Measurements from ENCODE around the gene PEMT.

Gene PEMT

GRCh38 chr17:17560975-17561374 is 30.5 kb downstream of the PEMT start:
- no peaks in the 10 kb centered on the region for H3K4me1 ChIP-seq (ENCODE audit: control insufficient read depth, insufficient read depth, low read length, unreplicated experiment)
- H3K27me3 ChIP-seq (ENCODE audit: insufficient read depth, low read length) = no peaks in the 10 kb centered on the region
- no peak overlapping the region for H2AFZ ChIP-seq (ENCODE audit: low read length, unreplicated experiment)
- no peaks in the 10 kb centered on the region for H3K79me2 ChIP-seq (ENCODE audit: control insufficient read depth, insufficient read depth, low read length, unreplicated experiment)
- H3K4me3 ChIP-seq (ENCODE audit: low read depth, low read length) = no peak overlapping the region
- H3K27ac ChIP-seq (ENCODE audit: low read depth, low read length) = no peak overlapping the region
- H3K36me3 ChIP-seq (ENCODE audit: insufficient read depth, low read length) = no peaks in the 10 kb centered on the region

DNA sequence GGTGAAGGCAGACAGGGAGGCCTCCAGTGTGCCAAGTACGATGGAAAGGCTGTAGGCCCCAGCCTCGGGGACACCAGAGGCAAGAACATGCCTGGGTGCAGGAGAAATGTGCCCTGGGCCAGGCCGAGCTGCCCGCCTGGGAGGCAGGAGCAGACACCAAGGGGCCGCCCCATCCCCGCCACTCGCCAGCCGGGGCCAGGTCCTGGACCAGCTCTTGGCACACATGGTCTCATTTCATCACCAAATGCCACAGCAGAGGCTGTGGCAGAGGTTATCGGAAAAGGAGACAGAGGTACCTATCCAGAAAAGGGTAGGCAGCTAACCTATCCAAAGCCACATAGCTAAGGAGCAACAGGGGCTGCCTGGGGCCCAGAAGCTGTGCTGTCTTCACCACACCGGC is 31.3 kb downstream of the PEMT start:
- H3K79me2 ChIP-seq (ENCODE audit: control insufficient read depth, insufficient read depth, low read length, unreplicated experiment) = no peaks in the 10 kb centered on the region
- no peaks in the 10 kb centered on the region for H3K36me3 ChIP-seq (ENCODE audit: insufficient read depth, low read length)
- no peaks in the 10 kb centered on the region for H3K27me3 ChIP-seq (ENCODE audit: insufficient read depth, low read length)
- no peak overlapping the region for H3K27ac ChIP-seq (ENCODE audit: low read depth, low read length)
- H3K4me3 ChIP-seq (ENCODE audit: low read depth, low read length) = no peak overlapping the region
- no peaks in the 10 kb centered on the region for H3K4me1 ChIP-seq (ENCODE audit: control insufficient read depth, insufficient read depth, low read length, unreplicated experiment)
- no peak overlapping the region for H2AFZ ChIP-seq (ENCODE audit: low read length, unreplicated experiment)

DNA sequence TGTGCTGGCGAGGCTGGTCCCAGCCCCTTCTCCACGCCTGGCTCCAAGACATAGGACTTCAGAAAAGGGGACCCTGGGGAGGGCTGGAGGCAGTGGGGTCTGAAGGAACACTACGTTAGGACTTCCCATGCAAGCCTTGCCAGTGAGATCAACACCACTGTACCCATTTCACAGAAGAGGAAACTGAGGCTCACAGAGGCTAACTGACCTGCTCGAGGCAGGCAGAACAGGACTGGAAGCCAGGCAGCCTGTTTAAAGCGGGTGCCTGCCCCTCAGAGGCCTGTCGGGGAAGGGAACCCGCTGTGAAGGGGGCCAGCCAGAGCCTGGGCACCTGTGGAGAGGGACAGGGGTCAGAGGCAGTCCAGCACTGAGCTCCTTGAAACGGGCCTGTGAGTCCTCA is 32.3 kb downstream of the PEMT start:
- H3K4me1 ChIP-seq (ENCODE audit: control insufficient read depth, insufficient read depth, low read length, unreplicated experiment) = no peaks in the 10 kb centered on the region
- H3K27me3 ChIP-seq (ENCODE audit: insufficient read depth, low read length) = no peaks in the 10 kb centered on the region
- H3K36me3 ChIP-seq (ENCODE audit: insufficient read depth, low read length) = no peaks in the 10 kb centered on the region
- H3K79me2 ChIP-seq (ENCODE audit: control insufficient read depth, insufficient read depth, low read length, unreplicated experiment) = no peaks in the 10 kb centered on the region
- H3K4me3 ChIP-seq (ENCODE audit: low read depth, low read length) = no peak overlapping the region
- H2AFZ ChIP-seq (ENCODE audit: low read length, unreplicated experiment) = no peak overlapping the region
- H3K27ac ChIP-seq (ENCODE audit: low read depth, low read length) = no peak overlapping the region

GRCh38 chr17:17558431-17558830 is 33.1 kb downstream of the PEMT start:
- Histone ChIP-seq H3K27me3 (ENCODE audit: insufficient read depth, low read length) (no peaks in the 10 kb centered on the region), H3K4me1 (ENCODE audit: control insufficient read depth, insufficient read depth, low read length, unreplicated experiment) (no peaks in the 10 kb centered on the region), H3K4me3 (ENCODE audit: low read depth, low read length) (no peak overlapping the region), H2AFZ (ENCODE audit: low read length, unreplicated experiment) (no peak overlapping the region), H3K36me3 (ENCODE audit: insufficient read depth, low read length) (no peaks in the 10 kb centered on the region), H3K79me2 (ENCODE audit: control insufficient read depth, insufficient read depth, low read length, unreplicated experiment) (no peaks in the 10 kb centered on the region), H3K27ac (ENCODE audit: low read depth, low read length) (no peak overlapping the region)

DNA sequence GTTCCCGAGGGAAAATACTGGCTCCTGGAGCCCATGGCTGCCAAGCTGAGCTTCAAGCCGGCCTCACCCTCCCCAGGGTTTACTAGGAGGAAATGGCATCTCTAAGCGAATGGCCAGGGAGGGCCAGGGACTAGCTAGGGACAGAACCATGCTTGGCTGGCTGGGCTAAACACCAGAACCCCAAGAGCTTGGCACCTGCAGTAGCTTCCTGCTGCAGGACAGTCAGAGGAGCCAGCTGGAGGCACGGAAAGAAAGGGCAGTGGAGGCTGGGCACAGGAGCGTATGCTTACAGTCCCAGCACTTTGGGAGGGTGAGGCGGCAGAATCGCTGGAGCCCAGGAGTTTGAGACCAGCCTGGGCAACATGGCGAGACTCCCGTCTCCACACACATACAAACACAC is 33.7 kb downstream of the PEMT start:
- Histone ChIP-seq H3K27me3 (ENCODE audit: insufficient read depth, low read length) (no peaks in the 10 kb centered on the region), H3K4me3 (ENCODE audit: low read depth, low read length) (no peak overlapping the region), H3K4me1 (ENCODE audit: control insufficient read depth, insufficient read depth, low read length, unreplicated experiment) (no peaks in the 10 kb centered on the region), H3K36me3 (ENCODE audit: insufficient read depth, low read length) (no peaks in the 10 kb centered on the region), H2AFZ (ENCODE audit: low read length, unreplicated experiment) (no peak overlapping the region), H3K79me2 (ENCODE audit: control insufficient read depth, insufficient read depth, low read length, unreplicated experiment) (no peaks in the 10 kb centered on the region), H3K27ac (ENCODE audit: low read depth, low read length) (no peak overlapping the region)

DNA sequence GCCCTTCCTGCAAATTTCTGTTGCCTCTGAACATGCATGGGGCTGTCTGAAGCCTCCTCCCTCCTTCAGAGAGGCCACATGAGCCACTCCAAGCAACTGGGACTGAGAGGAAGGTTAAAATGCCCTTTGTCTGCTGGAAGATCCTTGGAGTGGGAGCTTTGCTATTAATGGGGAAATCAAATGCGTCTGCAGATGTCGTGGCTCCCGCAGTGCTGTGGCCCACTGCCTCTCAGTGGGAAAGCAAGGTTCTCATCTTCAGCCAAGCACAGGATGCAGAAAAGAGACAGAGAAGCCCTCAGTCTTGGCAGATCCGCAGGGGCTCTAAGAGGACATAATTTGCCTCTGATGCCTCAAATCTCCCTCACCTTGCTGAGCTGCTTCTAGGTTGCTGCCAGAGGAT is 34.8 kb downstream of the PEMT start:
- Histone ChIP-seq H3K27me3 (ENCODE audit: insufficient read depth, low read length) (no peaks in the 10 kb centered on the region), H3K79me2 (ENCODE audit: control insufficient read depth, insufficient read depth, low read length, unreplicated experiment) (no peaks in the 10 kb centered on the region), H2AFZ (ENCODE audit: low read length, unreplicated experiment) (no peak overlapping the region), H3K4me1 (ENCODE audit: control insufficient read depth, insufficient read depth, low read length, unreplicated experiment) (no peaks in the 10 kb centered on the region), H3K36me3 (ENCODE audit: insufficient read depth, low read length) (no peaks in the 10 kb centered on the region), H3K27ac (ENCODE audit: low read depth, low read length) (no peak overlapping the region), H3K4me3 (ENCODE audit: low read depth, low read length) (no peak overlapping the region)

GRCh38 chr17:17555906-17556305 is 35.6 kb downstream of the PEMT start:
- no peaks in the 10 kb centered on the region for H3K4me1 ChIP-seq (ENCODE audit: control insufficient read depth, insufficient read depth, low read length, unreplicated experiment)
- no peaks in the 10 kb centered on the region for H3K36me3 ChIP-seq (ENCODE audit: insufficient read depth, low read length)
- H3K4me3 ChIP-seq (ENCODE audit: low read depth, low read length) = no peak overlapping the region
- no peaks in the 10 kb centered on the region for H3K27me3 ChIP-seq (ENCODE audit: insufficient read depth, low read length)
- H3K79me2 ChIP-seq (ENCODE audit: control insufficient read depth, insufficient read depth, low read length, unreplicated experiment) = no peaks in the 10 kb centered on the region
- no peak overlapping the region for H2AFZ ChIP-seq (ENCODE audit: low read length, unreplicated experiment)
- no peak overlapping the region for H3K27ac ChIP-seq (ENCODE audit: low read depth, low read length)

DNA sequence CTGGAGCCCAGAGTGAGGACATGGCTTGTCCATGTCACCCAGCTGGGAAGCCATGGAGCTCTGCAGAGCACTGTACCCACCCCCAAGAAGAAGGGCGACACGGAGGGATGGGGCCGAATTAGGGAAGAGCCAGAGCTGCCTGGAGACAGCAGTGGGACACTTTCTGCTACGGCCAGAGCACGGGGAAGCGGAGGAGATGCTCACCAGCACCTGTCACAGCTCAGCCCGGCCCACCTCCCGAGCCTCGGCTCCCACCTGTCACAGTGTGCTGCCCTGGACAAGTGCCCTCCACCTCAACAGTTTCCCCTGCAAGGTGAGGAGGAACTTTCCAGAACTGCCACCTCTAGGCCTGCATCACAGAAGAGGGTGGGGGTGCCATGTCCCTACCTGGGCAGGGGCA is 36.4 kb downstream of the PEMT start:
- H3K27me3 ChIP-seq (ENCODE audit: insufficient read depth, low read length) = no peaks in the 10 kb centered on the region
- no peaks in the 10 kb centered on the region for H3K4me1 ChIP-seq (ENCODE audit: control insufficient read depth, insufficient read depth, low read length, unreplicated experiment)
- H3K36me3 ChIP-seq (ENCODE audit: insufficient read depth, low read length) = no peaks in the 10 kb centered on the region
- H3K4me3 ChIP-seq (ENCODE audit: low read depth, low read length) = no peak overlapping the region
- no peaks in the 10 kb centered on the region for H3K79me2 ChIP-seq (ENCODE audit: control insufficient read depth, insufficient read depth, low read length, unreplicated experiment)
- no peak overlapping the region for H2AFZ ChIP-seq (ENCODE audit: low read length, unreplicated experiment)
- no peak overlapping the region for H3K27ac ChIP-seq (ENCODE audit: low read depth, low read length)

DNA sequence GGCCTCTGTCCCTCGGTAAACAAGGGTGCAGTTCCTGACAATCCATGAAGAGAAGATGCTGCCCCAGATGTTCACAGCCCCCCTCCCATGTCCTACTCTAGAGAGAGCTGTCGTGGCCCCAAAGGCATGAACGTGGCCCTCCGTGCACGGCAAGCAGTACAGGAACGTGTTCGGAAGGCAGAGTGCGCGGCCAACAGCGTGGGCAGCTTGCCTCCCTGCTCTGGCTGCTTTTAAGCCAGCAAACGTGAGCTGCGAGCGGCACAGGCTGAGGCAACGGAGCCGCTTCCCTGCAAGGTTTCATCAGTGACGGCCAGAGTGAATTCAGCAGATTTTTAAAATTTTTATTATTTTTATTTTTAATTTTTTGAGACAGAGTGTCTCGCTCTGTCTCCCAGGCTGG is 37.2 kb downstream of the PEMT start:
- no peak overlapping the region for H3K27ac ChIP-seq (ENCODE audit: low read depth, low read length)
- no peaks in the 10 kb centered on the region for H3K36me3 ChIP-seq (ENCODE audit: insufficient read depth, low read length)
- H3K4me1 ChIP-seq (ENCODE audit: control insufficient read depth, insufficient read depth, low read length, unreplicated experiment) = no peaks in the 10 kb centered on the region
- H3K27me3 ChIP-seq (ENCODE audit: insufficient read depth, low read length) = no peaks in the 10 kb centered on the region
- H3K79me2 ChIP-seq (ENCODE audit: control insufficient read depth, insufficient read depth, low read length, unreplicated experiment) = no peaks in the 10 kb centered on the region
- no peak overlapping the region for H2AFZ ChIP-seq (ENCODE audit: low read length, unreplicated experiment)
- H3K4me3 ChIP-seq (ENCODE audit: low read depth, low read length) = no peak overlapping the region

DNA sequence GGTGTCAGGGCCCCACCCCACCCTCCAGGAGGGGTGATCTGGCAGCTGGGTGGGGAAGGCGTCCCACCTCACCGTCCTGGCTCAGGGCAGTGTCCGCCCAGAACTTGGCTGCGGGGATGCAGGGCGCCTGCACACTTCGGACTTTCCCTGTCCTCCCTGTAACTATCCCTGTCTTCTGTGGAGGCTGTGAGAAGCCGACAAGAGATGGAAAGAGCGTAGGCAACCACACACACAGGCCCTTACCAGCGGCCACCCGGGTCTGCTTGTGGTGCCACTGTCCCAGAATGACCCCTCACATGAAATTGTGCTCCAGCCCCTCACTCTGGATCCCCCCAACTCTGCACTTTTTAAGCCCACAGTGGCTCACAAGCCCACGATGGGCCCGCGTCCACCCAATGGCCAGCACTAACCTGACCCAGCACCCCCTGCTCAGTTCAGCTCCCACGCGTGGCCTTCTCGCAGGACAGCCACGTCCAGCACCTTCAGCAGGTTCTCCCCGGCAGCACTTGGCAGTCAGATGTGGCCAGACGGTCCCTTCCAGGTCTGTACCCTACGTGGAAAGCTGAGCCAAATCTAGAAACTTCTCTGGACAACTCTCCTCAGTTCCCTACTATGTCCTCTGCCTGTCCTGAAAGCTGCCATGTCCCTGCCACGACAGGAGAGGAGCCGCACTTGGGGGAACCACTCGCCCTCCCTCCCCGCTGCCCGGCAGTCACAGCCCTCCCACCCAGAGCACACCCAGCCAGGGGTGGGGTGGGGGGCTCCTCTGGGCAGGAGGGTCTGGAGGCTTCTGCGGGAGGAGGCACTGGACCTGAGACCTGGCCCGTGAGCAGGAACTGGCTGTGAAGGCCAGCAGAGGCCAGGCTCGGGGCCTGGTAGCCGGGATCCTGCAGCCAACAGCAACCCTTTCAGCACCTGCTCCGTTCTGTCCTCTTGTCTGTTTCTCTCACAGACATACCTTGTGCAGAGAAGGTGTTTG is 38.0 kb downstream of the PEMT start:
- H3K4me1 ChIP-seq (ENCODE audit: control insufficient read depth, insufficient read depth, low read length, unreplicated experiment) = no peaks in the 10 kb centered on the region

More for the DNA sequence above, 38.0 kb downstream of the PEMT start:
- Histone ChIP-seq H3K27me3 (ENCODE audit: insufficient read depth, low read length) (no peaks in the 10 kb centered on the region), H3K36me3 (ENCODE audit: insufficient read depth, low read length) (no peaks in the 10 kb centered on the region), H2AFZ (ENCODE audit: low read length, unreplicated experiment) (no peak overlapping the region), H3K27ac (ENCODE audit: low read depth, low read length) (no peak overlapping the region), H3K79me2 (ENCODE audit: control insufficient read depth, insufficient read depth, low read length, unreplicated experiment) (no peaks in the 10 kb centered on the region), H3K4me3 (ENCODE audit: low read depth, low read length) (no peak overlapping the region)

Measured in ACC112 (cell line).